SKM-1 (cell line): Measurements from ENCODE around the gene PDCD1.
"Not testable (repeated sequence)": the region's sequence is repeated elsewhere in the genome, so short reads cannot be mapped to it uniquely, and the experiment has no call there.

ENCODE experiments used
- DNase-seq: peaks from one replicate; lab custom pipeline; 2025; ENCODE audit not compliant: unreplicated experiment; lab: John Stamatoyannopoulos, UW

Gene PDCD1

DNA sequence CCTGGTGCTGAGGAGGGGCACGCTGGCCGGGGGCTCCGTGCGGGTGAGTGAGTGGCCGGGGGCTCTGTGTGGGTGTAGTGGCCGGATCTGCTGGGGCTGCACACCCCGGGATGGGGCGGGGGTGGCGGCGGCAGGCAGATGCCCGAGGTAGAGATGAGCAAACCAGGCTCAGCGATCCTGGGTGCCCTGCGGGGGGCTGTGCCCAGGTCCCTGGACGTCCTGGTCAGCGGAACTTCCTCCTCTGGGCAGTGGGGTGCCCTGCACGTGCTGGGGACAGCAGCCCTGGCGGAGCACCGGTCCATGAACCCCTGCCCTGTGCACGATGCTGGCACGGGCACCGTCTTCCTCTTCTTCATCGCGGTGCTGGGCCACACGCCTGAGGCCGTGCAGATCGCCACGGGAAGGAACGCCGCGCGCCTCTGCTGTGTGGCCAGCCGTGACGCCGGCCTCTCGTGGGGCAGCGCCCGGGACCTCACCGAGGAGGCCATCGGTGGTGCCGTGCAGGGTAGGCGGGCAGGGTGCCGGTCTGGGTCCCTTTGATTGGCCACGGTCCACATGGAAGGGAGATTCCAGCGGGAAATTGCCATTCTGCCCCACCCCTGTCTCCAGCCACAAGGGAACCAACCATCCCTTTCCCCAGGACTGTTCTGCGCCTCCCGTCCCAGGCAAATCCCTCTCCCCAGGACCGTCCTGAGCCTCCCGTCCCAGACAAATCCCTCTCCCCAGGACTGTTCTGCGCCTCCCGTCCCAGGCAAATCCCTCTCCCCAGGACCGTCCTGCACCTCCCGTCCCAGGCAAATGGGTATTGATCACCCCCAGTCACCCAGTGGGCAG, 43.8 kb downstream of the PDCD1 start:
- DNase-seq = no peak

DNA sequence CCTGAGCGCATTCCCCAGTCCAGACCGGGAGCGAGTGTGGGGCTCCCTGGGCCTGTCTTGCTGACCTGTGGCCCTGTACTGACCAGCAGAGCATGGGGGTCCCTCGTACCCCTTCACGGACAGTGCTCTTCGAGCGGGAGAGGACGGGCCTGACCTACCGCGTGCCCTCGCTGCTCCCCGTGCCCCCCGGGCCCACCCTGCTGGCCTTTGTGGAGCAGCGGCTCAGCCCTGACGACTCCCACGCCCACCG, 44.4 kb downstream of the PDCD1 start:
- DNase-seq = no peak

DNA sequence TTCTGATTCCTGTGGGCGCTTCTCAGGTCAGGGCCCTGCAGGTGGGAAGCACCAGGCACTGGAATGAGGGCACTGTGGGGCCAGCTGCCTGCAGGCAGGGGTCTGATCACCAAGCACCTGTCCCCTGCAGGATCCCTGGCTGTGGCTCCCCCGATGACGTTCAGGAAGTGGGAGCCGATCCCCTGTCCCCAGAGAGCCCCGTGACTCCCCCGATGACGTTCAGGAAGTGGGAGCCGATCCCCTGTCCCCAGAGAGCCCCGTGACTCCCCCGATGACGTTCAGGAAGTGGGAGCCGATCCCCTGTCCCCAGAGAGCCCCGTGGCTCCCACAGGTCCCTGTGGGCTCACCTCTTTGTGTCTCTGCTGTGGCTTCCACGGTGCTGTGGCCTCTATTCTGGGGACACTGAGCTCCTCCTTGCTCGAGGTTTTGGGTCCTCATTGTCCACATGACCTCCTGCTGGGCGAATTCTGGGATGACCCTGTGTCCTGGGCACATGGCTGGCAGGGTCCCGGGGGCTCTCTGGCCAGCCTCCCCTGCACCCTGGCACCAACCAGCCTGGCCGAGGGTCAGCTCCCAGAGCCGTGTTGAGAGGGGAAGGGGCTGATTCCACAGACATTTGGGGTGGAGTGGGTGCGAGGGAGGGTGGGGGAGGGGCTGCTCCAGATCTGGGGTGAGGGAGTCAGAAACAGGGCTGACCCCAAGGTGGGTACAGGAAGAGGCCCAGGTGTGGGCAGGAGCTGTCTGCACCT, 44.9 kb downstream of the PDCD1 start:
- DNase-seq = no peak

DNA sequence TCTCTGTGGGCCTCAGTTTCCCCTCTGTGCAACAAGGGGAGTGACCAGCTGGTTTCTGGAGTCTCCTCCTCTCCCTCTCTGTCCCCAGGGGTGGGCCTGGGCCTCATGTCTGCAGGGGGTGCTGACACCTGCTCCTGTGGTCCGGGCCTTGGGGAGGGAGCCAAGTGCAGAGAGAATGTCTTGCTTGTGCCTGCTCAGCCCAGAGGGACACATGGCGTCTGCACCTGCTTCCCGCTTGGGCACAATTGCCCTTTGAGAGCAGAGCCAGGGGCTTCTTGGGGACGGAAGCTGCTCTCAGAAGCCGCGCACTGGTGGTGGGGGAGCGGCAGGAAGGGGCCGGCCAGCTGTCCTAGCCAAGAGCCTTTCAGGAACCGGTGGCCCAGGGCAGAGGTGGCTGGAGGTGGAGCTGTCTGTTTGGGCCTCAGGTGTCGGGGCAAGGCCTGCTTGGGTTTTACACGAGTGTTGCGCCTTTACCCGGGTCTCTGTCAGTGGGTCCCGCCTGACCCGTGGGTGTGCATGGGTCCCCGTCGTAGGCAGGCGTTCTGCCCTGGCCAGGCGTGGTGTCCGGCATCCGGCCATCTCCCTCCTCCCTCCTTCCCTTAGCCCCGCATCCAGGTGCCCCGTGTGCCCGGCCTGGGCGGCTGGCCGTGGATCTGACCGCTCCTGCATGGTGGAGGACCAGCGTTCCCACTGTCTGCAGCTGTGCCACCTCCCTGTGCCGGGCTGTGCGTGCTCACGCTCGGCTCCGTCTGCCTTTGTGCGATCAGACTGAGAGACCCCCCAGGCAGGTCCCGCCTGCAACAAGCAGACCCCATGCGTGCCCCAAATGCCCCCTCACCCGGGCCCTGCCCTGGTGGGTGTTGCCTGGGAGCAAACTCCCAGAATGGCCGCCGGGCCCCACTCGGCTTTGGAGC, 45.7 kb downstream of the PDCD1 start:
- DNase-seq = no peak

DNA sequence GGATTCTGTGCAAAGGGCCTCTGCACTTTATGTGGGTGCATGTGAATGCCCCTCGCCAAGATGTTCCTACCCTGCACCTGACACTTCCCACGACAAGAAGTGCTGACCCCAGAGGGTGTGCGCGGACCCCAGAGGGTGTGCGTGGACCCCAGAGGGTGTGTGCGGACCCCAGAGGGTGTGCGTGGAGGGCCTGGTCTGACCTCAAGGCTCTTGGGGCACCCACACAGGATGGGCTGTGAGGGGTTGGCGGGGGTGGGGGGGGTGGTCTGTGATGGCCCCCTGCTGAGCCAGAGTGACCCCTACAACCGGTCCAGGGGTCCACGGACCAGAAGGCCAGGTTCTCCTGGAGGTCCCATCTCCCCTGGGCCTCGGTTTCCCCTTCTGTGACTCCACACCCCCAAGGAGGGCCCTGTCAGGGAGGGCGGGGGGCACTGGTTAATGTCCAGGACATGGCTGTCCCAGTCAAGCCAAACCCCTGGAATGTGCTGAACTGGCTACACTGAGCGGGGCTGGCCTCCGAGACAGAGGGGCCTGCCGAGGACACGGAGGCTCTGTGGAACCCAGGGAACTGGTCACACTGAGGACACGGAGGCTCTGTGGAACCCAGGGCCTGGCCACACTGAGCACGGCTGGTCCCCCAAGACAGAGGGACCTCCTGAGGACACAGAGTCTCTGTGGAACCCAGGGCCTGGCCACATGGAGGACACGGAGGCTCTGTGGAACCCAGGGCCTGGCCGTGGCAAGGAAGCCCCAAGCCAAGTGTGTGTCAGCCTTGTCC, 46.6 kb downstream of the PDCD1 start:
- no peak for DNase-seq

DNA sequence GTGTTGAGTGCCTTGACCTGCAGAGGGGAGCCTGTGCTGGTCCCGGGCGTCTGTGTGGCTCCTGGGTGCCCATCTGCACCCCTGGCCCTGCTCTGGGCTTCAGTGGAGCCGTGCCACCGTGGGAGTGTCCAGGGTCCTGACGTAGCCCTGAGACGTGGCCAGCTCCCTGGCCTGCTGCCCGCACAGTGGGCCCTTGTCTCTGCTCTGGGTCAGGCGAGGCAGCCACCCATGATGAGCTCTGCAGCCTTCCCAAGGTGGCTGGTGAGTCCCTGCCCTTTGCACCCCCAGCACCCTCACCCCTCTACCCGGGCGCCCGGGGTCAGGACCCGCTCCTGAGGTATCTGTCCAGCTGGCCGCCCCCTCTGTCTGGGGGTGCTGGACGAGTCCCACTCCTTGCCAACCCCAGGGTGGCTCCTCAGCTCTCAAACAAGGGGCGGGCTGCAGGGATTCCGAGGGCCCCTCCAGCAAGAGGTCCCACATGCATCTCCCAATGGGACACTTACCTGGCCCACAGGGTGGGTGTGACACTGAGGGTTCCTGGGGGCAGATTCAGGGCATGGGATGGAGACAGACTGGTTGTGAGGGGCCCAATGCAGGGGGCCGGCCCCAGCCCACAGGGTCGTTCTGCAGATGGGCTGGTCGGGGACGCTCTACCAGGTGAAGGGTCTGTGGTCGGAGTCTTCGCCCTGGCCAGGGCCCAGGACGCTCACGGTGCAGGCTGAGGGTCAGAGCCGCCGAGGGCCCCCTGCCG, 47.3 kb downstream of the PDCD1 start:
- no peak for DNase-seq

DNA sequence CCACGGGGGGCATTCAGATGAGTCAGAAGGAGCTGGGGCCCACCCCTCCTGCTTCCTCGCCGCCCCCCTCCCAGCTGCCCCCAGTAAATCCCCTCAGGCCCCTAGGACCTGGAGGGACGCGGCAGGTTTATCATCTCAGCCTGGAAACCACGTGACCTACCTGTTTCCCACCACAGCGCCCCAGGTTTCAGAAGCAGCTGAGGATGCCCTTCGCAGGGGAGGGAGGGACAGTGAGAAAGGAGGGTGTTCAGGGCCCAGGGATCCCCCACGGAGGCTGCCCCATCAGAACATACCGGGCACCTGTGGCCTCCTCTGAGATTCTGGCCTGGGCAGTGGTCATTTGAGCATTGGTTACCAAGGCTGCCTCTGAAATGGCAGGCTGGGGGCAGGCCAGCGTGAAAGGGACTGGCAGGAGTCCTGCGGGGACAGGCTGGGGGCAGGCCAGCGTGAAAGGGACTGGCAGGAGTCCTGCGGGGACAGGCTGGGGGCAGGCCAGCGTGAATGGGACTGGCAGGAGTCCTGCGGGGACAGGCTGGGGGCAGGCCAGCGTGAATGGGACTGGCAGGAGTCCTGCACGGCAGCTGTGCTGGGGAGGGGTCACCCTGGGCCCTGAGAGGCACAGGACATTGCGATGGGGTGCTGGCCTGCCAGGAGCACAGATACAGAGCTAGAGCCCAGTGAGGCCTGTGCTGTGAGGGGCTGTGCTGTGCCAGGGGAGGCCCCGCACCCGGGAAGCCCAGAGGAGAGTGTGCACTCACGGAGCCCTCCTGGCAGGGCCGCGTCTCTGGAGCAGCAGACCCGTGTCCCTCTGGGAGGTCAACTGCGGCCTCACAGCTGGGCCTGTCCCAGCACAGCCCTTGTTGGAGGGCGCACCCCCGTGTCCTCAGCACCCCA, 48.1 kb downstream of the PDCD1 start:
- no peak for DNase-seq

DNA sequence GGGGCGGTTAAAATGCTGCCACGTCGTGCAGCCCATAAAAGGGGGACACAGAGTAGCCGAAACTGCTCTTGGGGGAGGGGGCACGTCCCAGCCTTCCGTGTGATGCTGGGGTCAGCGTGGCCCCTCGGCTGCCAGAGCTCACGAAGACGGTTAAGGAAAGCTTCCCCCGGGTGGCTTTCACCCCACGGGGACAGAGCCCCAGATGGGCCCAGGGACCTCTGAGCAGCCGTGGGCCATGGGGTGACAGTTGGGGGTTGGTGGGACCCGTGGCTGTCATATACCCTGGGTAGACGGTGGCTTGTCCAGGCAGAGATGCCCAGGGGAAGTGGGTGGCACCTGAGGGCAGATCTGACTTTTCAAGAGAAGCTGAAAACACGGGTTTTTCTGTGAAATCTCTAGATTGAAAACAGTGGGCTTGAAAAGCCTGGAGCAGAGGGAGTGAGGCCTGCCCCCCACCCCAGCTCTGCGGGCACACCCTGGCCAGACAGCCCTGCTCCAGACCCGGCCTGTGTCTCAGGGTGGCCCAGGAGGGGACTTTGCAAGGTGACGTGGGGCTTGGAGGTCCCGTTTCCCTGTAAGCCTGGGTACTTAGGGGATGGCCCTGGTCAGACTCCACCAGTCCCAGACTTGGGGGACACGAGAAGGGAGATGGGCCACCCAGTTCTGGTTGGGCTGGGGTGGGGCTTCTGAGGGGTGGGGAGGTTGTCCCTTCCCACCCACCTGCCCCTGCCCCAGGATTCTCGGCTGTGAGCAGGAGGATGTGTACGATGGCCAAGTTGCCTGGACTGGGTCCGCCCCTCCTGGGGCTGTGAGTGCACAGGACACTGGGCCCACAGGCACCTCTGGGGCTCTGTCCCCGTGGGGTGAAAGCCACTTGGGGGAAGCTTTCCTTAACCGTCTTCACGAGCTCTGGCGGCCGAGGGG, 49.0 kb downstream of the PDCD1 start:
- DNase-seq = no peak

DNA sequence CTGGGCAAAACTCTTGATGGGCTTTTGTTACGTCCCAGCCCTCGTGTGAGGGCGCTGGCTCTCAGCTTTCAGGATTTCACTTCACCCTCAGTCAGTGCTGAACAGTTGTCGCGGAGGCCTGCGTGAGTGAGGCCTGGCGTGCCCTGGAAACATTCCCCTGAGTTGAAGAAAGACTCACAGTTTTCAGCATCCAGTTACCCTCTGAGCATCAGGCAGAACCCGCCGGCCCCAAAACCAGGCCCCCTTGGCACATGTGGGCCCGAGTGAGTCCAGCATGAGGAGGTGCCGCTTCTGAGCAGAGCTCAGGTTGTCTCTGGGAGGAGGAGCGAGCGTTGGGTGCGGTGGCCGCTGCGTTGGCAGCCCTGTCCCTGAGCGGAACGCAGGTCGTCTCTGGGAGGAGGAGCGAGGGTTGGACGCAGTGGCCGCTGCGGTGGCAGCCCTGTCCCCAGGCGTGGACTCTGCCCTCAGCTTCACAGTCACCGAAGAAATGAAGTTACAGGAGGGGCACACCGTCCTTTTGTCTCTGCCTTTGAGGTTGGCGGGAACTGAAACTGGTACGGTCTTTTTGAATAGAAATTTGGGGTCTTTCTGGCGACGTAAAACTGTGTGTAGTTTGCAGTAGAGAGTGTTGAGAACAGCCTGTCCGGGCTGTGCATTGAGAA, 49.8 kb downstream of the PDCD1 start, which contains the start of gene NEU4:
Gene NEU4, plus strand, starts transcription at position 473 of the 662 bp plus-strand sequence. CDS start 5,292 bp downstream, outside the sequence.
- no peak for DNase-seq

DNA sequence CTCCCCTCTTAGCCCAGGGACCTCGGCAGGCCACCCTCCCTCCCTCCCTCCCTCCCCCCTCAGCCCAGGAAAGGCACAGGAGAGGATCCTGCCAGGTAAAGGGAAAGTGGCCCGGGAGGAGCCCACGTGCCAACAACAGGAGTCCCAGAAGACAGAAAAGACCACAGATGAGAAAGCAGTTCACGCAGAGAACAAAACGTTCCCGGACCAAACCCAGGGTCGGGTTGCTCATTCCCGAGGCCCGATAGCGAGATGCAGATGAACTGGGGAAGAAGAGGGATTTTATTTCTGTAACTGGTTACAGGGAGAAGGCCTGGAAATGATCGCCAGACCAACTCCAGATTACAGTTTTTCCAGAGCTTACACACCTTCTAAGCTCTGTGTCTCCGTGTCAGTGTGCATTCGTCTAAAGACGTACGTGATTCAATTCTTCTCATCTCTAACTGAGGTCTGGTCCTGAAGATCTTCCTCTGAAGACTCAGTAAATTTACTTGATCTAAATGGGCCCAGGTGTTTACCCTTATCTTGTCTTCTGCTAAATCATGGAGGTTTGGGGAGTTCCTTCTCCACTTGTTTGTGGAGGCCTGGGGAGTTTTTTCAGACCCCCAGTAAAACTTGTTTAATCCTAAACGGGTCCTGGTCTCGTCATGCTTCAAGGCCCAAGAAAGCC, 50.5 kb downstream of the PDCD1 start:
- no peak for DNase-seq

DNA sequence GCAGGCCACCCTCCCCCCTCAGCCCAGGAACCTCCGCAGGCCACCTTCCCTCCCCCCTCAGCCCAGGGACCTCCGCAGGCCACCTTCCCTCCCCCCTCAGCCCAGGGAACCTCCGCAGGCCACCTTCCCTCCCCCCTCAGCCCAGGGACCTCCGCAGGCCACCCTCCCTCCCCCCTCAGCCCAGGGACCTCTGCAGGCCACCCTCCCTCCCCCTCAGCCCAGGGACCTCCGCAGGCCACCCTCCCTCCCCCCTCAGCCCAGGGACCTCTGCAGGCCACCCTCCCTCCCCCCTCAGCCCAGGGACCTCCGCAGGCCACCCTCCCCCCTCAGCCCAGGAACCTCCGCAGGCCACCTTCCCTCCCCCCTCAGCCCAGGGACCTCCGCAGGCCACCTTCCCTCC, 52.5 kb downstream of the PDCD1 start:
- DNase-seq = not testable (repeated sequence)

DNA sequence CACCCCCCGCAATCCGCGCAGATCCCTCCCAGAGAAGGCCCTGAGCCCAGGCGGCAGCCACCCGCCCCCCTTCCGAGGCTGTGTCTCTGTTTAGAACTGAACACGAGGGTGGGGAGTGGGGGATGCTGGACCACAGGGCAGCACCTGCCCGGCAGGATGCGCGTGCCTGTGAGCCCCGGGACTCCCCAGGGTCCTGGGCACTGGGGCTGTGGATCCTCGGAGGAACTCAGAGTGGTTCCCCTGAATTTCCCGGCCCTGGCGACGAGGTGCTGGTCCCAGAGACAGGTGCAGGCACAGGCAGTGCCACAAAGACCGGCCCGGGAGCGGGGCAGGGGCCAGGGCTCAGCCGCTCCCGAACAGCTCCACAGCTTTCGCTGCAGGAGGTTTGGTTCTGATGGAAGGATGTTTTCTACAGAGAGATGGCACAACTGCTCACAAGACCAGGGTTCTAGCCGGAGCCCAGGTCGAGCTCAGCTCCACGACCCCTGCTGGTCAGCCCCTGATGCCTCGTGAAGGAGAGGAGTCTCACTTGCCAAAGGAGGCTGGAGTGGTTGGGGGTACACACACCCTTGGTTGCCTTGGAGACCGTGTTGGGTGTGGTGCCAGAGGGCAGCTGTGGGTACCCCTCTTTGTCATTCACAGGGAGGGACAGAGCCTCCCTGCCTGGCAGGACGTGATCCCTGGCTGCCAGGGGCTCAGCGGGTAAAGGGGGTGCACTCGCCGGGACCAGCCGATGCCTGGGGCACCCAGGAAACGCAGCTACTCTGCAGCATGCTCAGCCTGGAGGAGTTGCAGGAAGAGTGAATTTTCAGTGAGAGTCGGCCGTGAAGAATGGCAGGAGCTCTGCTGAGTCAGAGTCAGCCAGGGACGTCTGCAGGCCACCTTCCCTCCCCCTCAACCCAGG, 54.1 kb downstream of the PDCD1 start:
- DNase-seq = no peak

DNA sequence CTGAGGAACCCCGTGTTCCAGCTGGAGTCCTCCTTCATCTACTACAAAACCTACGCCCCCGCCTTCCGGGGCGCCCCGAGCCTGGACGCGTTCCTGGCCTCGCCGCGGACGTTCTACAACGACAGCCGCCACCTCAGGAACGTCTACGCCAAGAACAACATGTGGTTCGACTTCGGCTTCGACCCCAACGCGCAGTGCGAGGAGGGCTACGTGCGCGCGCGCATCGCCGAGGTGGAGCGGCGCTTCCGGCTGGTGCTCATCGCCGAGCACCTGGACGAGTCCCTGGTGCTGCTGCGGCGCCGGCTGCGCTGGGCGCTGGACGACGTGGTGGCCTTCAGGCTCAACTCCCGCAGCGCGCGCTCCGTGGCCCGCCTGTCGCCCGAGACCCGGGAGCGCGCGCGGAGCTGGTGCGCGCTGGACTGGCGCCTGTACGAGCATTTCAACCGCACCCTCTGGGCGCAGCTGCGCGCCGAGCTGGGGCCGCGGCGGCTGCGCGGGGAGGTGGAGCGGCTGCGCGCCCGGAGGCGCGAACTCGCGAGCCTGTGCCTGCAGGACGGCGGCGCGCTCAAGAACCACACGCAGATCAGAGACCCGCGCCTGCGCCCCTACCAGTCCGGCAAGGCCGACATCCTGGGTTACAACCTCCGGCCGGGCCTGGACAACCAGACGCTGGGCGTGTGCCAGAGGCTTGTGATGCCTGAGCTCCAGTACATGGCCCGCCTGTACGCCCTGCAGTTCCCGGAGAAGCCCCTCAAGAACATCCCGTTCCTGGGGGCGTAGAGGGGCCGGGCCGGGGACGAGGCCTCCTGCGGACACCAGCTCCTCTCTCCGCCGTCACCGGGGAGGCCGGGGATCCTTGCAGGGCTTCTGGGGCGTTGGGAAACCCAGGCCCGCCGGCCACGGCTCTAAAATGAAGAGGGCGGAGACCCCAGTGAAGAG, 55.0 kb downstream of the PDCD1 start:
- no peak for DNase-seq

DNA sequence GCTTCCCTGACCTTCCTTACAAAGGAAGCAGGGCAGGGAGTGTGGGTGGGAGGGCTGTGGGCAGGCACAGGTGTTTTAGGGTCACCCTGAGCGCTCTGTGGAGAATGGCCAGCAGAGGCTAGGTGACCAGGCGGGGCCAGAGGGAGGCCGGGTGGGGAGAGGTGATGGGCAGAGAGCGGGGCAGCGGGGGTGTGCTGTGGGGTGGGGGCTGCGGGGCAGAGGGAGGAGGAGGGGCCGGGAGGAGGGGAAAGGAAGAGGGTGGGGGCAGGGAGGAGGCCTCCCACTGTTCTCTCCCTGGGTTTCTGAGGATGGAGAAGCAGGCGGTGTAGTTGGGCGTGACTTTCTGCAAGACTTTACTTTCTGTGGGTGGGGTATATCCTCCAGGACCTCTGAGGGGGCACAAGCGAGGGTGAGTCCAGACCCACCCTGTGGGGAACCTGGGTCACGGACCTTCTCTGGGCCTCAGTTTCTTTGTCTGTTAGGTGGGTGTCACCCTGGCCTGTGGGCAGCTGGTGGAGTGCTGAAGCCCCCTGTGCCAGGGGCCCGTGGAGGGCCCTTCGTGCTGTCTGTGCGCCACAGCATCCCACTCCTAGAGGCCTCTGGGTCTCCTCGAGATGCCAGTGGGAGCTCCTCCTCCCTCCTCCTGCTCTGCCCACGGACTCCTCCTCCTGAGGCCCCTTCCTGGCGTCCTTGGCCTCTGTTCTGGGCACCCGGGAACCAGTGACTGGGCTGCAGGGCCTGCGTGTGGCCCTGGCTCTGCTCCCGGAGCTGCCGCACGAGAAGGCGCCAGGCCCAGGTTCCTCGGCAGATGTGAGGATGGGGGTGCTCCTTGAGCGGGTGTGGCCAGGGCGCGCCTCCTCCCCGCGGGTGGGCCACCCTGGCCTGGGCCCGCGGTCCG, 56.0 kb downstream of the PDCD1 start:
- DNase-seq = no peak
